ENCODE data around the gene MST1.

Gene MST1

GRCh38 chr3:49683162-49683561 lies 6.1 kb downstream of the MST1 start:
- no peak overlapping the region for H3K4me3 ChIP-seq (ENCODE audit: low read depth in 1 of 2, low read length in 2 of 2)
- no peak overlapping the region for H3K4me2 ChIP-seq (ENCODE audit: insufficient read depth, low read length)
- no peaks in the 10 kb centered on the region for H3K79me2 ChIP-seq (ENCODE audit: insufficient read depth, low read length)
- H3K36me3 ChIP-seq (ENCODE audit: insufficient read depth, low read length): peaks cover 63% of the 10 kb centered on the region
- no peaks in the 10 kb centered on the region; the same call in 1 of the 2 replicates for H4K20me1 ChIP-seq (ENCODE audit: insufficient read depth, low read length)
- no peaks in the 10 kb centered on the region; the same call in 1 of the 2 replicates for H3K4me1 ChIP-seq (ENCODE audit: insufficient read depth, low read length)
- TF ChIP-seq EZH2 (IDR thresholded peaks at IDR 0.05; ENCODE audit: borderline replicate concordance, low read depth, low read length, severe bottlenecking) (no peak), CTCF (IDR thresholded peaks at IDR 0.05; ENCODE audit: borderline replicate concordance, extremely low read depth, low read length, poor library complexity, severe bottlenecking) (no peak)
- H3K27me3 ChIP-seq (ENCODE audit: insufficient read depth, low read length, poor library complexity): no peaks in the 10 kb centered on the region
- DNase-seq: no peak
- H3K9me3 ChIP-seq (ENCODE audit: insufficient read depth, low read length, severe bottlenecking): no peaks in the 10 kb centered on the region
- no peak overlapping the region for H3K27ac ChIP-seq (ENCODE audit: low read length)
- ATAC-seq (ENCODE audit: insufficient read depth, low read depth): no peak
- no peak overlapping the region for H2AFZ ChIP-seq (ENCODE audit: low read depth, low read length)
- no peak overlapping the region for H3K9ac ChIP-seq (ENCODE audit: low read depth, low read length)

GRCh38 chr3:49681543-49681942 lies 7.7 kb downstream of the MST1 start:
- Histone ChIP-seq H3K79me2 (ENCODE audit: insufficient read depth, low read length) (no peaks in the 10 kb centered on the region), H3K4me1 (ENCODE audit: insufficient read depth, low read length) (0 out of 2 replicates have a peak, but pooled peaks cover under 1% of the 10 kb centered on the region), H3K27me3 (ENCODE audit: insufficient read depth, low read length, poor library complexity) (no peaks in the 10 kb centered on the region), H3K9me3 (ENCODE audit: insufficient read depth, low read length, severe bottlenecking) (no peaks in the 10 kb centered on the region), H3K4me2 (ENCODE audit: insufficient read depth, low read length) (no peak overlapping the region), H3K4me3 (ENCODE audit: low read depth in 1 of 2, low read length in 2 of 2) (no peak overlapping the region), H4K20me1 (ENCODE audit: insufficient read depth, low read length) (peaks cover 5% of the 10 kb centered on the region), H3K36me3 (ENCODE audit: insufficient read depth, low read length) (peaks cover 79% of the 10 kb centered on the region), H3K9ac (ENCODE audit: low read depth, low read length) (no peak overlapping the region), H3K27ac (ENCODE audit: low read length) (no peak overlapping the region), H2AFZ (ENCODE audit: low read depth, low read length) (no peak overlapping the region)
- no peak for TF ChIP-seq CTCF (IDR thresholded peaks at IDR 0.05; ENCODE audit: borderline replicate concordance, extremely low read depth, low read length, poor library complexity, severe bottlenecking)
- TF ChIP-seq EZH2 (IDR thresholded peaks at IDR 0.05; ENCODE audit: borderline replicate concordance, low read depth, low read length, severe bottlenecking): no peak
- DNase-seq (no peak), ATAC-seq (ENCODE audit: insufficient read depth, low read depth) (no peak)

GRCh38 chr3:49681232-49681522 lies 8.1 kb downstream of the MST1 start:
- H3K4me1 ChIP-seq (ENCODE audit: insufficient read depth, low read length): 0 out of 2 replicates have a peak, but pooled peaks cover 4% of the 10 kb centered on the region
- TF ChIP-seq CTCF (IDR thresholded peaks at IDR 0.05; ENCODE audit: borderline replicate concordance, extremely low read depth, low read length, poor library complexity, severe bottlenecking) (no peak), EZH2 (IDR thresholded peaks at IDR 0.05; ENCODE audit: borderline replicate concordance, low read depth, low read length, severe bottlenecking) (no peak)
- H3K27me3 ChIP-seq (ENCODE audit: insufficient read depth, low read length, poor library complexity): no peaks in the 10 kb centered on the region
- no peak overlapping the region for H3K4me3 ChIP-seq (ENCODE audit: low read depth in 1 of 2, low read length in 2 of 2)
- no peak overlapping the region for H3K27ac ChIP-seq (ENCODE audit: low read length)
- peaks cover 5% of the 10 kb centered on the region for H4K20me1 ChIP-seq (ENCODE audit: insufficient read depth, low read length)
- peaks cover 83% of the 10 kb centered on the region for H3K36me3 ChIP-seq (ENCODE audit: insufficient read depth, low read length)
- peaks cover 2% of the 10 kb centered on the region; the same call in 1 of the 2 replicates for H3K79me2 ChIP-seq (ENCODE audit: insufficient read depth, low read length)
- ATAC-seq (ENCODE audit: insufficient read depth, low read depth) (no peak), DNase-seq (no peak)
- no peak overlapping the region for H2AFZ ChIP-seq (ENCODE audit: low read depth, low read length)
- no peak overlapping the region for H3K4me2 ChIP-seq (ENCODE audit: insufficient read depth, low read length)
- no peak overlapping the region for H3K9ac ChIP-seq (ENCODE audit: low read depth, low read length)
- H3K9me3 ChIP-seq (ENCODE audit: insufficient read depth, low read length, severe bottlenecking): no peaks in the 10 kb centered on the region

Measured in DND-41 (cell line).